Lower leg skin (tissue), 3 donors: Measurements from ENCODE around the gene HPS3.

Source experiments
- POLR2A ChIP-seq, 2 donors: fragments of 450-650 bp; IDR thresholded peaks; one replicate each; pipeline ENCODE4 v1.6.1; 2016 to 2017; ENCODE audit warnings: antibody characterized with exemption in 2 of 2, mild to moderate bottlenecking in 1 of 2, moderate library complexity in 1 of 2
- TF ChIP-seq, protein P1 (sequence below), 3 donors: fragments of 450-650 bp; IDR thresholded peaks; one replicate each; pipeline ENCODE4 v1.5.1; 2016; ENCODE audit warnings: antibody characterized with exemption in 3 of 3, mild to moderate bottlenecking in 3 of 3, moderate library complexity in 2 of 3

DNA sequence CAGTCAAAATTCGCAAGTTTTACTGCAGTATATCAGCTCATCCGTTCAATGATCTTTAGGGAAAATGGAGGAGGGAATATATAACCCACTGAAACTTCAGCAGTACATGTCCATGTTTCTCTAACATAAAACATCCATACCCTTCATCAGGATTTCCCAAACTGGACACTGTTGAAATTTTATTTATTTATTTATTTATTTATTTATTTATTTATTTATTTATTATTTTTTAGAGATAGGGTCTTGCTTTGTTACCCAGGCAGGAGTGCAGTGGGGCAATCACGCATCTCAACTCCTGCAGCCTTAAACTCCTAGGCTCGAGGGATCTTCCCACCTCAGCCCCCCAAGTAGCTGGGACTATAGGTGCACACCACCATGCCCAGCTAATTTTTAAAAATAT lies 28.3 kb upstream of the HPS3 start:
- TF ChIP-seq POLR2A (IDR thresholded peaks at IDR 0.05), result no peak
- TF ChIP-seq, protein P1, sequence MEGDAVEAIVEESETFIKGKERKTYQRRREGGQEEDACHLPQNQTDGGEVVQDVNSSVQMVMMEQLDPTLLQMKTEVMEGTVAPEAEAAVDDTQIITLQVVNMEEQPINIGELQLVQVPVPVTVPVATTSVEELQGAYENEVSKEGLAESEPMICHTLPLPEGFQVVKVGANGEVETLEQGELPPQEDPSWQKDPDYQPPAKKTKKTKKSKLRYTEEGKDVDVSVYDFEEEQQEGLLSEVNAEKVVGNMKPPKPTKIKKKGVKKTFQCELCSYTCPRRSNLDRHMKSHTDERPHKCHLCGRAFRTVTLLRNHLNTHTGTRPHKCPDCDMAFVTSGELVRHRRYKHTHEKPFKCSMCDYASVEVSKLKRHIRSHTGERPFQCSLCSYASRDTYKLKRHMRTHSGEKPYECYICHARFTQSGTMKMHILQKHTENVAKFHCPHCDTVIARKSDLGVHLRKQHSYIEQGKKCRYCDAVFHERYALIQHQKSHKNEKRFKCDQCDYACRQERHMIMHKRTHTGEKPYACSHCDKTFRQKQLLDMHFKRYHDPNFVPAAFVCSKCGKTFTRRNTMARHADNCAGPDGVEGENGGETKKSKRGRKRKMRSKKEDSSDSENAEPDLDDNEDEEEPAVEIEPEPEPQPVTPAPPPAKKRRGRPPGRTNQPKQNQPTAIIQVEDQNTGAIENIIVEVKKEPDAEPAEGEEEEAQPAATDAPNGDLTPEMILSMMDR (IDR thresholded peaks at IDR 0.05), result no peak
